ENCODE data around the gene TMEM263.
A peak's percentile ranks its signal among the peaks of the same experiment; 100 is the strongest.

Gene TMEM263

GRCh38 chr12:106956048-106956578, 406 bp downstream of the TMEM263 start:
- H3K4me1 ChIP-seq (ENCODE audit: insufficient read depth, low read length, poor library complexity, severe bottlenecking), result peaks cover 45% of the 10 kb centered on the region
- peaks cover 38% of the 10 kb centered on the region for H4K20me1 ChIP-seq (ENCODE audit: insufficient read depth, low read length, poor library complexity, severe bottlenecking)
- TF ChIP-seq, protein P1, sequence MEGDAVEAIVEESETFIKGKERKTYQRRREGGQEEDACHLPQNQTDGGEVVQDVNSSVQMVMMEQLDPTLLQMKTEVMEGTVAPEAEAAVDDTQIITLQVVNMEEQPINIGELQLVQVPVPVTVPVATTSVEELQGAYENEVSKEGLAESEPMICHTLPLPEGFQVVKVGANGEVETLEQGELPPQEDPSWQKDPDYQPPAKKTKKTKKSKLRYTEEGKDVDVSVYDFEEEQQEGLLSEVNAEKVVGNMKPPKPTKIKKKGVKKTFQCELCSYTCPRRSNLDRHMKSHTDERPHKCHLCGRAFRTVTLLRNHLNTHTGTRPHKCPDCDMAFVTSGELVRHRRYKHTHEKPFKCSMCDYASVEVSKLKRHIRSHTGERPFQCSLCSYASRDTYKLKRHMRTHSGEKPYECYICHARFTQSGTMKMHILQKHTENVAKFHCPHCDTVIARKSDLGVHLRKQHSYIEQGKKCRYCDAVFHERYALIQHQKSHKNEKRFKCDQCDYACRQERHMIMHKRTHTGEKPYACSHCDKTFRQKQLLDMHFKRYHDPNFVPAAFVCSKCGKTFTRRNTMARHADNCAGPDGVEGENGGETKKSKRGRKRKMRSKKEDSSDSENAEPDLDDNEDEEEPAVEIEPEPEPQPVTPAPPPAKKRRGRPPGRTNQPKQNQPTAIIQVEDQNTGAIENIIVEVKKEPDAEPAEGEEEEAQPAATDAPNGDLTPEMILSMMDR (conservative IDR thresholded peaks at IDR 0.05; ENCODE audit: low read length), result peak; percentile 28; the same call in 1 of the 2 replicates
- TF ChIP-seq EZH2phosphoT487 (IDR thresholded peaks at IDR 0.05; ENCODE audit: borderline replicate concordance), result no peak
- H3K27me3 ChIP-seq (ENCODE audit: insufficient read depth, low read length, poor library complexity, severe bottlenecking), result no peaks in the 10 kb centered on the region
- no peaks in the 10 kb centered on the region for H3K36me3 ChIP-seq (ENCODE audit: insufficient read depth, low read length)
- no peaks in the 10 kb centered on the region for H3K9me3 ChIP-seq (ENCODE audit: insufficient read depth, low read depth, low read length)
- H3K9ac ChIP-seq (ENCODE audit: low read depth, low read length, poor library complexity, severe bottlenecking), result peak overlapping the region; percentile 92
- H3K4me3 ChIP-seq (ENCODE audit: low read length, poor library complexity, severe bottlenecking), result peak overlapping the region; percentile 81
- H3K9me2 ChIP-seq (replicated peaks; ENCODE audit: low read depth, low read length), result no peaks in the 10 kb centered on the region
- peak overlapping the region; percentile 82 for H3K4me2 ChIP-seq (ENCODE audit: low read depth, low read length, poor library complexity, severe bottlenecking)
- peak overlapping the region; percentile 70 for H2AFZ ChIP-seq (ENCODE audit: low read length)
- peaks cover 72% of the 10 kb centered on the region for H3K79me2 ChIP-seq (ENCODE audit: insufficient read depth, low read length)
- H3F3A ChIP-seq (ENCODE audit: low read depth), result no peaks in the 10 kb centered on the region

- H3K4me2 ChIP-seq (ENCODE audit: low read depth, low read length, poor library complexity, severe bottlenecking), result peak overlapping the region; percentile 82
- peak overlapping the region; percentile 81 for H3K4me3 ChIP-seq (ENCODE audit: low read length, poor library complexity, severe bottlenecking)
- no peak overlapping the region for H2AFZ ChIP-seq (ENCODE audit: low read length)
- peak overlapping the region; percentile 92 for H3K9ac ChIP-seq (ENCODE audit: low read depth, low read length, poor library complexity, severe bottlenecking)
- H3K9me3 ChIP-seq (ENCODE audit: insufficient read depth, low read depth, low read length), result no peaks in the 10 kb centered on the region
- peaks cover 49% of the 10 kb centered on the region for H3K4me1 ChIP-seq (ENCODE audit: insufficient read depth, low read length, poor library complexity, severe bottlenecking)
- H3K36me3 ChIP-seq (ENCODE audit: insufficient read depth, low read length), result no peaks in the 10 kb centered on the region
- no peaks in the 10 kb centered on the region for H3K9me2 ChIP-seq (replicated peaks; ENCODE audit: low read depth, low read length)
- TF ChIP-seq, protein P1 (conservative IDR thresholded peaks at IDR 0.05; ENCODE audit: low read length), result no peak
- no peak for TF ChIP-seq EZH2phosphoT487 (IDR thresholded peaks at IDR 0.05; ENCODE audit: borderline replicate concordance)
- H4K20me1 ChIP-seq (ENCODE audit: insufficient read depth, low read length, poor library complexity, severe bottlenecking), result peaks cover 49% of the 10 kb centered on the region
- peaks cover 84% of the 10 kb centered on the region for H3K79me2 ChIP-seq (ENCODE audit: insufficient read depth, low read length)
- H3F3A ChIP-seq (ENCODE audit: low read depth), result no peaks in the 10 kb centered on the region
- H3K27me3 ChIP-seq (ENCODE audit: insufficient read depth, low read length, poor library complexity, severe bottlenecking), result no peaks in the 10 kb centered on the region
Observed at GRCh38 chr12:106957583-106957982, 1.9 kb downstream of the TMEM263 start.

- H3K9ac ChIP-seq (ENCODE audit: low read depth, low read length, poor library complexity, severe bottlenecking), result peak overlapping the region; percentile 33
- peaks cover 70% of the 10 kb centered on the region for H4K20me1 ChIP-seq (ENCODE audit: insufficient read depth, low read length, poor library complexity, severe bottlenecking)
- peaks cover 11% of the 10 kb centered on the region; the same call in 1 of the 2 replicates for H3K36me3 ChIP-seq (ENCODE audit: insufficient read depth, low read length)
- peak overlapping the region; percentile 9 for H3K4me3 ChIP-seq (ENCODE audit: low read length, poor library complexity, severe bottlenecking)
- no peaks in the 10 kb centered on the region for H3K9me2 ChIP-seq (replicated peaks; ENCODE audit: low read depth, low read length)
- no peak for TF ChIP-seq EZH2phosphoT487 (IDR thresholded peaks at IDR 0.05; ENCODE audit: borderline replicate concordance)
- TF ChIP-seq, protein P1 (conservative IDR thresholded peaks at IDR 0.05; ENCODE audit: low read length), result no peak
- H2AFZ ChIP-seq (ENCODE audit: low read length), result no peak overlapping the region
- H3K9me3 ChIP-seq (ENCODE audit: insufficient read depth, low read depth, low read length), result no peaks in the 10 kb centered on the region
- H3K4me1 ChIP-seq (ENCODE audit: insufficient read depth, low read length, poor library complexity, severe bottlenecking), result peaks cover 36% of the 10 kb centered on the region
- no peaks in the 10 kb centered on the region for H3F3A ChIP-seq (ENCODE audit: low read depth)
- H3K4me2 ChIP-seq (ENCODE audit: low read depth, low read length, poor library complexity, severe bottlenecking), result peak overlapping the region; percentile 30
- H3K79me2 ChIP-seq (ENCODE audit: insufficient read depth, low read length), result peaks cover 88% of the 10 kb centered on the region
- H3K27me3 ChIP-seq (ENCODE audit: insufficient read depth, low read length, poor library complexity, severe bottlenecking), result no peaks in the 10 kb centered on the region
Observed at GRCh38 chr12:106960443-106960842, 4.7 kb downstream of the TMEM263 start.
